ENCODE data around the gene GPN2.
"Not testable (repeated sequence)": the region's sequence is repeated elsewhere in the genome, so short reads cannot be mapped to it uniquely, and the experiment has no call there.

Gene GPN2

GRCh38 chr1:26857473-26858060 lies 32.5 kb downstream of the GPN2 start:
- DNase-seq, result peak; percentile 65

- DNase-seq, result peak; percentile 44
Measured at GRCh38 chr1:26856604-26857469, 33.2 kb downstream of the GPN2 start.

- DNase-seq, result peak; percentile 48
Measured at GRCh38 chr1:26856181-26856580, 33.9 kb downstream of the GPN2 start.

GRCh38 chr1:26855636-26856035 lies 34.4 kb downstream of the GPN2 start:
- no peak for DNase-seq

GRCh38 chr1:26854906-26855305 lies 35.2 kb downstream of the GPN2 start:
- DNase-seq, result no peak

GRCh38 chr1:26853600-26853999 lies 36.5 kb downstream of the GPN2 start:
- no peak for DNase-seq

- peak; percentile 91 for DNase-seq
Measured at GRCh38 chr1:26853156-26853555, 36.9 kb downstream of the GPN2 start.

GRCh38 chr1:26852701-26853100 lies 37.4 kb downstream of the GPN2 start:
- no peak for DNase-seq

- DNase-seq, result no peak
Measured at GRCh38 chr1:26851106-26851684, 38.9 kb downstream of the GPN2 start.

- no peak for DNase-seq
Measured at GRCh38 chr1:26848941-26849774, 40.9 kb downstream of the GPN2 start.

- no peak for DNase-seq
Measured at GRCh38 chr1:26848499-26848898, 41.6 kb downstream of the GPN2 start.

- not testable (repeated sequence) for DNase-seq
Measured at GRCh38 chr1:26847826-26848225, 42.3 kb downstream of the GPN2 start.

- no peak for DNase-seq
Measured at GRCh38 chr1:26844424-26845196, 45.5 kb downstream of the GPN2 start.

- no peak for DNase-seq
Measured at GRCh38 chr1:26839779-26840178, 50.3 kb downstream of the GPN2 start.

- no peak for DNase-seq
Measured at GRCh38 chr1:26839339-26839722, 50.8 kb downstream of the GPN2 start.

GRCh38 chr1:26838474-26839338 lies 51.4 kb downstream of the GPN2 start:
- DNase-seq, result no peak

- DNase-seq, result not testable (repeated sequence)
Measured at GRCh38 chr1:26837665-26838064, 52.4 kb downstream of the GPN2 start.

- peak; percentile 93 for DNase-seq
Measured at GRCh38 chr1:26833432-26834405, 56.4 kb downstream of the GPN2 start.

- peak; percentile 96 for DNase-seq
Measured at GRCh38 chr1:26832249-26832960, 57.7 kb downstream of the GPN2 start.
